Measurements from ENCODE around the gene CUEDC2. TPM values are rescaled to one million over a fixed set of nuclear protein-coding genes. Genes with fewer than 3 reads are reported as not detected.

CUEDC2 gene
- total RNA-seq, 1 donor from 2014 or later = 57.7 TPM

DNA sequence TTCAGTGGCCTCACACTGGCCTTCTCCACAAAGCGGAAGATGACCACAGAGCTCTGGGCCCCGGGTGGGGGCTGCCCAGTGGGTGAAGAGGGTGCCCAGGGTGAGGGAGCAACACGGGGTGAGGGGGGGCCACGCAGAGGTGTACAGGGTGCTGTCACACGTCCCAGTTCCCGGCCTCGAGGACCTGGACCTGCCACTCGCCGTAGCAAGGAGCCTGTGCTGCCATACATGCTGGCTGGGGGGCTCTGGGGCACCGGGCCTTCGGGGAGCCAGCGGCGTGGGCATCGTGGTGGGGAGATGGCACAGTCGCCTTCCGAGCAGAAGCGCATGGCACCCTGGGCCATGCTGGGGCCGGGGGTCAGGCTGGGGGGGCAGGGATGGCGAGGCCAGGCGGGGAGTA, 15.7 kb downstream of the CUEDC2 start:
- Mint-ChIP-seq H3K27ac (ENCODE audit: unreplicated experiment) (no peak overlapping the region), H3K27me3 (ENCODE audit: low read depth) (peaks cover 23% of the 10 kb centered on the region)

DNA sequence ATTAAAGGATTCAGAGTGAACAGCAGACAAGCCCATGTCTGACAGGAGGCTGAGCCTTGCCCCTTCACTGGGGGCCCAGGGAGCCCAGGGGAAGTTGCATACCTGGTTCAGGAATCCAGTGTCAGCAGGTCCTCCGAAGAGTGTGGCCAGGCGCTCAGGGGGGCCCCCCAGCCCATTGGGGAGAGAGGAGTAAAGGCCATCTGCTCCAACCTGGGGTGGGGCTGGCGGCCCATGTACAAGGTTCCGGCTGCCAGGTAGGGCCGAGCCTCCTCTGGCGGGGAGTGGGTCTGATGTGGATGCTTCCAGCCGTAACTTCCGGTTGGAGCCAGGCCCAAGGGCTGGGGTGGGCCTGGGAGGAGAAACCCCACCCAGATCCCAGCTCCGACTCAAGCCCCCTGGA, 16.1 kb downstream of the CUEDC2 start:
- Mint-ChIP-seq H3K4me3 (ENCODE audit: unreplicated experiment) (no peak overlapping the region), H3K4me1 (ENCODE audit: low read depth) (peaks cover 23% of the 10 kb centered on the region), H3K36me3 (ENCODE audit: low read depth) (no peaks in the 10 kb centered on the region), H3K27me3 (ENCODE audit: low read depth) (peaks cover 26% of the 10 kb centered on the region), H3K9me3 (ENCODE audit: low read depth) (no peaks in the 10 kb centered on the region), H3K27ac (ENCODE audit: unreplicated experiment) (no peak overlapping the region)
- DNase-seq (ENCODE audit: low spot score) = no peak
- TF ChIP-seq, protein P1, sequence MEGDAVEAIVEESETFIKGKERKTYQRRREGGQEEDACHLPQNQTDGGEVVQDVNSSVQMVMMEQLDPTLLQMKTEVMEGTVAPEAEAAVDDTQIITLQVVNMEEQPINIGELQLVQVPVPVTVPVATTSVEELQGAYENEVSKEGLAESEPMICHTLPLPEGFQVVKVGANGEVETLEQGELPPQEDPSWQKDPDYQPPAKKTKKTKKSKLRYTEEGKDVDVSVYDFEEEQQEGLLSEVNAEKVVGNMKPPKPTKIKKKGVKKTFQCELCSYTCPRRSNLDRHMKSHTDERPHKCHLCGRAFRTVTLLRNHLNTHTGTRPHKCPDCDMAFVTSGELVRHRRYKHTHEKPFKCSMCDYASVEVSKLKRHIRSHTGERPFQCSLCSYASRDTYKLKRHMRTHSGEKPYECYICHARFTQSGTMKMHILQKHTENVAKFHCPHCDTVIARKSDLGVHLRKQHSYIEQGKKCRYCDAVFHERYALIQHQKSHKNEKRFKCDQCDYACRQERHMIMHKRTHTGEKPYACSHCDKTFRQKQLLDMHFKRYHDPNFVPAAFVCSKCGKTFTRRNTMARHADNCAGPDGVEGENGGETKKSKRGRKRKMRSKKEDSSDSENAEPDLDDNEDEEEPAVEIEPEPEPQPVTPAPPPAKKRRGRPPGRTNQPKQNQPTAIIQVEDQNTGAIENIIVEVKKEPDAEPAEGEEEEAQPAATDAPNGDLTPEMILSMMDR (IDR thresholded peaks at IDR 0.05) = no peak

More for the DNA sequence above, 15.7 kb downstream of the CUEDC2 start:
- peaks cover 21% of the 10 kb centered on the region for H3K4me1 Mint-ChIP-seq (ENCODE audit: low read depth)
- H3K4me3 Mint-ChIP-seq (ENCODE audit: unreplicated experiment) = no peak overlapping the region
- H3K9me3 Mint-ChIP-seq (ENCODE audit: low read depth) = no peaks in the 10 kb centered on the region
- no peaks in the 10 kb centered on the region for H3K36me3 Mint-ChIP-seq (ENCODE audit: low read depth)
- no peak for DNase-seq (ENCODE audit: low spot score)
- TF ChIP-seq, protein P1 (IDR thresholded peaks at IDR 0.05) = no peak

DNA sequence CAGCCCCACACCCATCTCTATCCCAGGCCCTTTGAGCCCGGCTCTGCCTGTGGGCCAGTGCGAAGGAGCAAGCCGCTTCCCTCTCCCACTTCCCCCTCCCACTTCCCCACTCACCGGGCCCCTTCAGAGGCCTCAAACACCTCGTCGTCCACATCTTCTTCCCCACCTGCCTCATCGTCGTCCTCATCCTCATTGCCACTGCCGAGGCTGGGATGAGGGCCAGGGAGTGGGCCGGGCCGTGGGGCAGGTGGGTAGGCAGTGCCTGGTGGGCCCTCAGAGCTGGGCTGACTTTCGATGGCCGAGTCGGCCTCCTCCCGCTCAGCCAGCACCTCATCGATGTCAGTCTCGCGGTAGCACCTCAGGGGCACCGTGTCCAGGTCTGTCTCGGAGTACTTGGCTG, 17.6 kb downstream of the CUEDC2 start:
- DNase-seq (ENCODE audit: low spot score) = no peak
- no peaks in the 10 kb centered on the region for H3K9me3 Mint-ChIP-seq (ENCODE audit: low read depth)
- TF ChIP-seq, protein P1 (IDR thresholded peaks at IDR 0.05) = no peak
- no peak overlapping the region for H3K4me3 Mint-ChIP-seq (ENCODE audit: unreplicated experiment)
- no peak overlapping the region for H3K27ac Mint-ChIP-seq (ENCODE audit: unreplicated experiment)
- H3K4me1 Mint-ChIP-seq (ENCODE audit: low read depth) = peaks cover 23% of the 10 kb centered on the region
- no peaks in the 10 kb centered on the region for H3K36me3 Mint-ChIP-seq (ENCODE audit: low read depth)
- peaks cover 38% of the 10 kb centered on the region for H3K27me3 Mint-ChIP-seq (ENCODE audit: low read depth)

DNA sequence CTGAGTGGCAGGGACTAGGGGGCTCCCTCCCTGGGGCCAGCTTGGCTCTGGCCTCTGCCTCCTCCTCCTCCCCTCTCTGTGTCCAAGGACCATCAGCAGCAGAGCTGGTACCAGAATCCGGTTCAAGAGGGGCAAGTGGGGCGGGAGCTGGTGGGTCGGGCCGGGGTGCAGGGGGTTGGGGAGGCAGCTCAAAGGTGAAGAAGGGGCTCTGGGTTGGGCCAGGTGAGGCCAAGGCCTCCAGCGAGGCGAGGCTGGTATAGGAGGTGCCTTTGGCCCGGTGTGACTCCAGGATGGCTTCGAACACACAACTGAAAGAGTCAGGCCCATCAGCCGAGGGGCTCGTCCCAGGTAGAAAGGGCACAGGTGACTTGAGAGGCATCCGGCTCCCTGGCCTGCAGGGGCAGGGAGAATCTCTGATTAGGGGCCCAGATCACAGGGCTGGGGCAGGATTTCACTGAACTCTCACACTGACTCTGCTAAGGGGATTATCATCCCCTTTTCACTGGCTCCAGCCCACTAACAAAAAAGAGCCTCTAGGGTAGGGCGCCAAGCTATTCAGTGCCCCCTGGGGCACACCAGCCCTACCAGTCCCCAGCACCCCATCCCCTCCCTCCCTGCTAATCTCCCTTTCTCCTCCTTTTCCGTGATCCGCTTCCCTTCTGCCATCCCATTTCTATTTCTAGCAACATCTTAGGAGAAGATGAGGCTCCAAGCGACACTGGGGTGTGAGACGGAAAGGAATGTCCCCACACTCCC, 18.4 kb downstream of the CUEDC2 start:
- Mint-ChIP-seq H3K4me3 (ENCODE audit: unreplicated experiment) (no peak overlapping the region), H3K27me3 (ENCODE audit: low read depth) (peaks cover 41% of the 10 kb centered on the region), H3K4me1 (ENCODE audit: low read depth) (peaks cover 20% of the 10 kb centered on the region), H3K9me3 (ENCODE audit: low read depth) (no peaks in the 10 kb centered on the region), H3K27ac (ENCODE audit: unreplicated experiment) (no peak overlapping the region), H3K36me3 (ENCODE audit: low read depth) (no peaks in the 10 kb centered on the region)
- DNase-seq (ENCODE audit: low spot score) = no peak
- TF ChIP-seq, protein P1 (IDR thresholded peaks at IDR 0.05) = no peak

DNA sequence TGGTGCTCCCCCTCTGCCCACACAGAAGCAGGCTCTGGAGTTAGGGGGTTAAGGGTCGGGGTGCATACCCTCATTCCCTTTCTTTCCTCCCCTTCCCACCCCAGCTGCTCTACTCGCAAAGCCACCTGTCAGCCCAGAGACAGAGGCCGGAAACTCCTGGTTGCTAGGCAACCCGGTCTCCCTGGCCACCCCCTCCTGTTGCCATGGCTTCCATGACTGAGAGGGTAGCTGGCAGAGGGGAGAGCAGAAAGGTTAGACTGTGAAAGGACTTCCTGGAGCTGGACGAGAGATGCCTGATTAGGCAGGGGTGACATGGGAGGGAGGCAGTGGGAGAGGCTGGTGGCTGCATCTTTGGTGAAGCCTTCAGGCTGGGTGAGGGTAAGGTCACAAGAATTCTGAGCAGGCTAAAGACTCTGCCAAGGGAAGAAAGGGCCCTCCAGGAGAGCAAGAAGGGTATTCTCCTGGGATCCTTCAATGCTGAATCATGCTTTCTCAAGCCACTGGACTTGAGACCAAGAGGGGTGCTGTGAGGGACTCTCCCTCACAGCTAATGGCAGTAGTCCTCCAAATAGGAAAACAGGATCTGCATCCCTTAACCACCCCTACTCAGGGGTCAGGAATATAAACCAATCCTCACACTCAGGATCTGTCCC, 19.2 kb downstream of the CUEDC2 start:
- no peak overlapping the region for H3K27ac Mint-ChIP-seq (ENCODE audit: unreplicated experiment)

More for the DNA sequence above, 19.2 kb downstream of the CUEDC2 start:
- Mint-ChIP-seq H3K9me3 (ENCODE audit: low read depth) (no peaks in the 10 kb centered on the region), H3K4me3 (ENCODE audit: unreplicated experiment) (no peak overlapping the region), H3K27me3 (ENCODE audit: low read depth) (peaks cover 38% of the 10 kb centered on the region), H3K4me1 (ENCODE audit: low read depth) (peaks cover 24% of the 10 kb centered on the region), H3K36me3 (ENCODE audit: low read depth) (no peaks in the 10 kb centered on the region)
- TF ChIP-seq, protein P1 (IDR thresholded peaks at IDR 0.05) = no peak
- DNase-seq (ENCODE audit: low spot score) = no peak

Measured in chondrocyte (in vitro differentiated cells).